MCF 10A (cell line): ENCODE data around the gene OOSP1. TPM values are rescaled to one million over a fixed set of nuclear protein-coding genes. Genes with fewer than 3 reads are reported as not detected.

Source experiments
- BruUV-seq: library from RNA; stranded (reverse); fragments of 400-500 nt; replicated peaks from 2 replicates; lab custom pipeline; 2021; lab: Mats Ljungman, UMichigan
- CTCF ChIA-PET: fragments of 300-600 bp; sonication (Branson Sonifier 250); formaldehyde crosslinking; extraction: SDS; loops from one replicate; lab custom pipeline; 2021; ENCODE audit warnings: antibody characterized with exemption, inconsistent platforms; lab: Yijun Ruan, JAX
- POLR2A ChIA-PET: fragments of 300-600, 350-650 bp; sonication (Branson Sonifier 250); formaldehyde crosslinking; extraction: SDS; loops from one replicate; lab custom pipeline; 2020; ENCODE audit warnings: antibody characterized with exemption, inconsistent platforms; lab: Yijun Ruan, JAX
- DNase-seq: peaks from one replicate; pipeline ENCODE4 v3.0.0-alpha.2; 2018; ENCODE audit not compliant: unreplicated experiment
- H3K27ac Mint-ChIP-seq: one replicate; pipeline ENCODE4 v1.8.0; 2022; ENCODE audit warnings: mild to moderate bottlenecking, low read depth, mixed read lengths; ENCODE audit not compliant: unreplicated experiment
- H3K27me3 Mint-ChIP-seq: one replicate; pipeline ENCODE4 v1.8.0; 2022; ENCODE audit warnings: mixed read lengths; ENCODE audit not compliant: insufficient read depth, unreplicated experiment
- H3K36me3 Mint-ChIP-seq: one replicate; pipeline ENCODE4 v1.8.0; 2022; ENCODE audit warnings: mild to moderate bottlenecking, moderate library complexity, mixed read lengths; ENCODE audit not compliant: insufficient read depth, unreplicated experiment
- H3K4me1 Mint-ChIP-seq: one replicate; pipeline ENCODE4 v1.8.0; 2022; ENCODE audit warnings: mixed read lengths; ENCODE audit not compliant: insufficient read depth, unreplicated experiment
- H3K4me3 Mint-ChIP-seq: one replicate; pipeline ENCODE4 v1.8.0; 2022; ENCODE audit warnings: mild to moderate bottlenecking, moderate library complexity, mixed read lengths; ENCODE audit not compliant: unreplicated experiment
- H3K9me3 Mint-ChIP-seq: one replicate; pipeline ENCODE4 v1.8.0; 2022; ENCODE audit warnings: mixed read lengths; ENCODE audit not compliant: unreplicated experiment
- intact Hi-C: fragments of 100-400 bp; cut with micrococcal nuclease; formaldehyde crosslinking; loops from 2 replicates; pipeline ENCODE4 v1.14.1; 2022
- total RNA-seq: library from RNA; stranded (reverse); gene quantifications from 2 replicates; pipeline ENCODE4 v1.2.3, GENCODE V29; 2022
- TF ChIP-seq, protein P1 (sequence below): fragments of 200-600 bp; IDR thresholded peaks from one replicate; pipeline ENCODE4 v1.8.0; 2022; ENCODE audit warnings: antibody characterized with exemption, mild to moderate bottlenecking; ENCODE audit not compliant: unreplicated experiment

Gene OOSP1
- total RNA-seq, 1 experiment from 2014 or later: not detected

- peaks cover 7% of the 10 kb centered on the region for H3K36me3 Mint-ChIP-seq
- TF ChIP-seq, protein P1, sequence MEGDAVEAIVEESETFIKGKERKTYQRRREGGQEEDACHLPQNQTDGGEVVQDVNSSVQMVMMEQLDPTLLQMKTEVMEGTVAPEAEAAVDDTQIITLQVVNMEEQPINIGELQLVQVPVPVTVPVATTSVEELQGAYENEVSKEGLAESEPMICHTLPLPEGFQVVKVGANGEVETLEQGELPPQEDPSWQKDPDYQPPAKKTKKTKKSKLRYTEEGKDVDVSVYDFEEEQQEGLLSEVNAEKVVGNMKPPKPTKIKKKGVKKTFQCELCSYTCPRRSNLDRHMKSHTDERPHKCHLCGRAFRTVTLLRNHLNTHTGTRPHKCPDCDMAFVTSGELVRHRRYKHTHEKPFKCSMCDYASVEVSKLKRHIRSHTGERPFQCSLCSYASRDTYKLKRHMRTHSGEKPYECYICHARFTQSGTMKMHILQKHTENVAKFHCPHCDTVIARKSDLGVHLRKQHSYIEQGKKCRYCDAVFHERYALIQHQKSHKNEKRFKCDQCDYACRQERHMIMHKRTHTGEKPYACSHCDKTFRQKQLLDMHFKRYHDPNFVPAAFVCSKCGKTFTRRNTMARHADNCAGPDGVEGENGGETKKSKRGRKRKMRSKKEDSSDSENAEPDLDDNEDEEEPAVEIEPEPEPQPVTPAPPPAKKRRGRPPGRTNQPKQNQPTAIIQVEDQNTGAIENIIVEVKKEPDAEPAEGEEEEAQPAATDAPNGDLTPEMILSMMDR: no peak
- no peak overlapping the region for H3K4me3 Mint-ChIP-seq
- no peaks in the 10 kb centered on the region for H3K9me3 Mint-ChIP-seq
- intact Hi-C loops: no loop called here
- H3K27me3 Mint-ChIP-seq: peaks cover 8% of the 10 kb centered on the region
- CTCF ChIA-PET: interaction anchor here (0.6 to 1.1 kb wide), 3 partner anchors 9 to 902 kb away, joined by 3 read pairs; no protein-coding TSS in a partner anchor
- BruUV-seq: no TSS peak
- H3K4me1 Mint-ChIP-seq: peaks cover 9% of the 10 kb centered on the region
- no peak overlapping the region for H3K27ac Mint-ChIP-seq
- POLR2A ChIA-PET: no interaction called here
- no peak for DNase-seq
These were observed 22.5 kb downstream of the OOSP1 start for GRCh38 chr11:59960502-59961381.

DNA sequence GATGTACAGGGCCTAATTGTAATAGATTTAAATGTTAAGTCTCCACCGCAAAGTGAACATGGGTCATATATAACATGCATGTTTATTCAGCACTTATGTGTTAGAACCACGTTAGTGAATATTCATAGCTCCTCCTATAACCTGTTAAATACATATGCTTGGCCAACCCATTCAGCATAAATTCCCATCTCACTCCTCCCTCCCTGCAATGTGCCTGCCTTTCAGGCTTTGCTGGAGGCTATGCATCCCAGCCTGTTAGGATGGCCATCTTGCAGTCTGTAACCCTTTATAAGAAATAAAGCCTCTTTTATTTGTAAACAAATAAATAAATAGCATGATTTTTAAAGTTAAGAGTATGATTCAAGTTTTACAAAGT lies 23.9 kb downstream of the OOSP1 start:
- H3K9me3 Mint-ChIP-seq: no peaks in the 10 kb centered on the region
- peaks cover 10% of the 10 kb centered on the region for H3K27me3 Mint-ChIP-seq
- no peak overlapping the region for H3K4me3 Mint-ChIP-seq
- ChIA-PET CTCF (interaction anchor here (0.6 to 1.1 kb wide), 2 partner anchors 11 to 832 kb away, joined by 3 read pairs; no protein-coding TSS in a partner anchor), POLR2A (interaction anchor here (0.7 kb wide), 1 partner anchor 204 kb away, joined by 3 read pairs; no protein-coding TSS in a partner anchor)
- H3K4me1 Mint-ChIP-seq: no peaks in the 10 kb centered on the region
- TF ChIP-seq, protein P1: no peak
- H3K36me3 Mint-ChIP-seq: no peaks in the 10 kb centered on the region
- no peak overlapping the region for H3K27ac Mint-ChIP-seq
- intact Hi-C loops: no loop called here
- BruUV-seq: no TSS peak
- DNase-seq: no peak

DNA sequence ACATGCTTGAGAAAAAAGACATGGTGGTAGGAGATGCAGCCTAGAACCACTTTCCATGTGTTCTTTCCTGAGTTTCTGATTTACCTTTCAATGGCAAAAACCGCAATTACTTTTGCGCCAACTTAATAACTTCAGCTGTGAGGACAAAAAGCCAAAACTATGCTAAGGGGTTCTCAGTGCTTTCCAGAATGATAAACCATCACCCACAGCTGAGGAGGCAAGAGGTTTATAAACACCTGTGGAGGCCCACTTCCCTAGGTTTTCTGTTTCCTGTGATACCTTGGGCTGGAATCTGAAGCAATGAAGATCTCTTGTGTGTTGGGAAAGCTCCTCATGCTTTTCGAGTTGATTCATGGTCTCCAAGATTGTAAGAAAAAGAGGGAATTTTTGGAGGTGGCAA lies 25.5 kb downstream of the OOSP1 start, which contains the start of gene OOSP4A:
OOSP4A (plus strand) TSS at position 301 of the 400 bp plus-strand sequence; CDS start at position 301, 0 bp downstream.
- Mint-ChIP-seq H3K27ac (no peak within 1 kb of the TSS), H3K36me3 (no peaks in the 10 kb centered on the region)
- TF ChIP-seq, protein P1: no peak

DNA sequence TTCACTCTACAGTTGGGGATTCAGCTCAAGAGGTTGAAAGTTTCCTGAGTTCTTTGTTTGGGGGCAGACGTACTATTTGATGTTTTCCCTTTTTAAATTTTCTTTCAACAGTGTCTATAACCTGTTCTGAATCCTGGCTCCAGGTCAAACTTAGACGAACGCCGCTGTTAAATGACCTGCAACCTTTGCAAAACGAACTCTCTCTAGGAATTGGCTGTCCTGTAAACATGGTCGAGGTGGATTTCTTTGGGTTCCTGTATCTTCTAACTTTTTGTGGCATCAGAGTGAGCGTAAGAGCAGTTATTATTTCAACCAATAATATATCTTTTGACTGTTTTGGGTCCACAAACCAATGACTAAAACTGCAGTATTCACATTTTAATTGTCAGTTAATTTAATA lies 27.2 kb downstream of the OOSP1 start:
- POLR2A ChIA-PET: no interaction called here
- BruUV-seq: no TSS peak
- peaks cover 10% of the 10 kb centered on the region for H3K27me3 Mint-ChIP-seq

More for the DNA sequence above, 25.5 kb downstream of the OOSP1 start, which contains the start of gene OOSP4A:
- H3K27me3 Mint-ChIP-seq: peaks cover 10% of the 10 kb centered on the region
- ChIA-PET POLR2A (interaction anchor here (1.1 kb wide), 1 partner anchor 11 kb away, joined by 3 read pairs; no protein-coding TSS in a partner anchor), CTCF (interaction anchor here (1.0 kb wide), 1 partner anchor 44 kb away, joined by 4 read pairs; no protein-coding TSS in a partner anchor)
- H3K4me3 Mint-ChIP-seq: no peak within 1 kb of the TSS
- intact Hi-C loops: no loop called here
- H3K4me1 Mint-ChIP-seq: no peaks in the 10 kb centered on the region
- no peak for DNase-seq
- no TSS peak for BruUV-seq
- no peaks in the 10 kb centered on the region for H3K9me3 Mint-ChIP-seq

More for the DNA sequence above, 27.2 kb downstream of the OOSP1 start:
- TF ChIP-seq, protein P1: no peak
- Mint-ChIP-seq H3K27ac (no peak overlapping the region), H3K4me1 (no peaks in the 10 kb centered on the region), H3K4me3 (no peak overlapping the region), H3K36me3 (no peaks in the 10 kb centered on the region), H3K9me3 (no peaks in the 10 kb centered on the region)
- no peak for DNase-seq
- CTCF ChIA-PET: no interaction called here
- intact Hi-C loops: no loop called here
